ENCODE results near the gene RBM15B. TPM values are rescaled to one million over a fixed set of nuclear protein-coding genes. Genes with fewer than 3 reads are reported as not detected.

RBM15B gene, protein sequence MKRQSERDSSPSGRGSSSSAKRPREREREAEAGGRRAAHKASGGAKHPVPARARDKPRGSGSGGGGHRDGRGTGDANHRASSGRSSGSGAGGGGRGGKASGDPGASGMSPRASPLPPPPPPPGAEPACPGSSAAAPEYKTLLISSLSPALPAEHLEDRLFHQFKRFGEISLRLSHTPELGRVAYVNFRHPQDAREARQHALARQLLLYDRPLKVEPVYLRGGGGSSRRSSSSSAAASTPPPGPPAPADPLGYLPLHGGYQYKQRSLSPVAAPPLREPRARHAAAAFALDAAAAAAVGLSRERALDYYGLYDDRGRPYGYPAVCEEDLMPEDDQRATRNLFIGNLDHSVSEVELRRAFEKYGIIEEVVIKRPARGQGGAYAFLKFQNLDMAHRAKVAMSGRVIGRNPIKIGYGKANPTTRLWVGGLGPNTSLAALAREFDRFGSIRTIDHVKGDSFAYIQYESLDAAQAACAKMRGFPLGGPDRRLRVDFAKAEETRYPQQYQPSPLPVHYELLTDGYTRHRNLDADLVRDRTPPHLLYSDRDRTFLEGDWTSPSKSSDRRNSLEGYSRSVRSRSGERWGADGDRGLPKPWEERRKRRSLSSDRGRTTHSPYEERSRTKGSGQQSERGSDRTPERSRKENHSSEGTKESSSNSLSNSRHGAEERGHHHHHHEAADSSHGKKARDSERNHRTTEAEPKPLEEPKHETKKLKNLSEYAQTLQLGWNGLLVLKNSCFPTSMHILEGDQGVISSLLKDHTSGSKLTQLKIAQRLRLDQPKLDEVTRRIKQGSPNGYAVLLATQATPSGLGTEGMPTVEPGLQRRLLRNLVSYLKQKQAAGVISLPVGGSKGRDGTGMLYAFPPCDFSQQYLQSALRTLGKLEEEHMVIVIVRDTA
- 17.4 to 20.3 TPM (median 19.2 TPM) in 5 replicates for total RNA-seq (2022; extraction: Qiagen RNA extraction)

DNA sequence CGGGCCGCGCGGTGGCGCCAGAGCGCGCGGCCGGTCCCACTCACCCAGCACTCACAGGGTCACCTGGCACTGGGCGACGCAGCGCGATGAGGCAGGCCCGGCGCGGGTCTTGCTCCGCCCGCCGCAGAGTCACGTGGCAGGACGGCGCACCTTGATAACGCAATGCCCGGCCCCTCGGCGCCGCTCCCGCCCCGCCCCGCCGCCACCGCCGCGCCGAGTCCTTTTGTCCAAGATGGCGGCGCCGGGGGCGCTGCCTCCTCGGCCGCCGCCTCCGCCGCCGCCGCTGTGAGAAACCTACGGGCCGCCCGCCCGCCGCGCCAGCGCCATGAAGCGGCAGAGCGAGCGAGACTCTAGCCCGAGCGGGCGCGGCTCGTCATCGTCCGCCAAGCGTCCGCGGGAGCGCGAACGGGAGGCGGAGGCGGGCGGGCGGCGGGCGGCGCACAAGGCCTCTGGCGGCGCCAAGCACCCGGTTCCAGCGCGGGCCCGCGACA lies at the start of gene RBM15B:
TSS of gene RBM15B (plus strand) at position 211 of the 491 bp plus-strand sequence. CDS start at position 326, 115 bp downstream.

GRCh38 chr3:51384726-51385473 lies 6.2 kb upstream of the RBM15B start, which contains the start of gene MANF:
TSS of gene MANF (plus strand) at chr3:51385291. CDS start at chr3:51385343, 52 bp downstream.

Other genes starting within 250 kb of the RBM15B start
- 94.5 to 117 TPM (median 105 TPM) in 5 replicates for gene MANF, start 6.0 kb upstream of the RBM15B start, total RNA-seq (2022; extraction: Qiagen RNA extraction)
- gene DCAF1, start 108.7 kb downstream of the RBM15B start, total RNA-seq (2022; extraction: Qiagen RNA extraction) = 11.3 to 14.9 TPM (median 11.9 TPM) in 5 replicates
- 3.2 to 5.1 TPM (median 3.5 TPM) in 5 replicates for gene RAD54L2, start 147.4 kb downstream of the RBM15B start, total RNA-seq (2022; extraction: Qiagen RNA extraction)